DOHH2 (cell line): ENCODE measurements around the gene AQP5.
A peak's percentile ranks its signal among the peaks of the same experiment; 100 is the strongest.

ENCODE experiments used
- H3F3A ChIP-seq: fragments of 200-600 bp; sonication (generic), shearing (Covaris generic); 2 replicates; pipeline ENCODE4 v1.6.0; 2016; ENCODE audit warnings: antibody characterized with exemption, mild to moderate bottlenecking; ENCODE audit not compliant: control insufficient read depth, insufficient read depth
- H3K27ac ChIP-seq: fragments of 200-600 bp; sonication (generic); 2 replicates; pipeline ENCODE4 v1.5.1; 2014; ENCODE audit warnings: low read depth, mild to moderate bottlenecking, low read length, moderate library complexity
- H3K27me3 ChIP-seq: fragments of 200-600 bp; sonication (generic); 2 replicates; pipeline ENCODE4 v1.6.1; 2014; ENCODE audit warnings: mild to moderate bottlenecking, low read length, mixed read lengths; ENCODE audit not compliant: control insufficient read depth
- H3K36me3 ChIP-seq: fragments of 200-600 bp; sonication (generic); 2 replicates; pipeline ENCODE4 v1.6.1; 2014; ENCODE audit warnings: mild to moderate bottlenecking, low read length, moderate library complexity, mixed read lengths; ENCODE audit not compliant: control insufficient read depth
- H3K4me1 ChIP-seq: fragments of 200-600 bp; sonication (generic); 2 replicates; pipeline ENCODE4 v1.6.1; 2014; ENCODE audit warnings: mild to moderate bottlenecking, low read length, mixed read lengths; ENCODE audit not compliant: control insufficient read depth
- H3K4me2 ChIP-seq: fragments of 200-600 bp; sonication (generic); 2 replicates; pipeline ENCODE4 v1.6.0; 2014; ENCODE audit warnings: mild to moderate bottlenecking, low read length, moderate library complexity
- H3K4me3 ChIP-seq: fragments of 200-600 bp; sonication (generic); 2 replicates; pipeline ENCODE4 v1.5.1; 2014; ENCODE audit warnings: mild to moderate bottlenecking, low read length, mixed read lengths
- H3K79me2 ChIP-seq: fragments of 200-600 bp; sonication (generic); 2 replicates; pipeline ENCODE4 v1.6.1; 2014; ENCODE audit warnings: mild to moderate bottlenecking, low read length, mixed read lengths; ENCODE audit not compliant: control insufficient read depth
- H3K9me2 ChIP-seq: fragments of 200-600 bp; sonication (generic); replicated peaks from 2 replicates; pipeline ENCODE4 v1.6.1; 2014; ENCODE audit warnings: mild to moderate bottlenecking, low read length, mixed read lengths; ENCODE audit not compliant: control insufficient read depth
- H3K9me3 ChIP-seq: fragments of 200-600 bp; sonication (generic); 2 replicates; pipeline ENCODE4 v1.6.1; 2014; ENCODE audit warnings: antibody characterized with exemption, low read length, mixed read lengths; ENCODE audit not compliant: control insufficient read depth, insufficient read depth
- H4K20me1 ChIP-seq: fragments of 200-600 bp; sonication (generic); 2 replicates; pipeline ENCODE4 v1.6.0; 2014; ENCODE audit warnings: low read depth, mild to moderate bottlenecking, antibody characterized with exemption, low read length, moderate library complexity; ENCODE audit not compliant: control insufficient read depth, insufficient read depth
- CTCF ChIP-seq: fragments of 200-600 bp; sonication (generic); IDR thresholded peaks from one replicate; pipeline ENCODE4 v1.5.1; 2014; ENCODE audit warnings: antibody characterized with exemption, mild to moderate bottlenecking, low read depth, low read length; ENCODE audit not compliant: poor library complexity, severe bottlenecking
- EZH2phosphoT487 ChIP-seq: fragments of 200-600 bp; sonication (generic); IDR thresholded peaks from 2 replicates; pipeline ENCODE4 v1.6.1; 2017; ENCODE audit warnings: borderline replicate concordance, mild to moderate bottlenecking, antibody characterized with exemption, low read length, moderate library complexity, mixed read lengths

Gene AQP5

GRCh38 chr12:49957570-49957967, 4.1 kb upstream of the AQP5 start:
- H3K27me3 ChIP-seq, result peaks cover 18% of the 10 kb centered on the region
- peaks cover 8% of the 10 kb centered on the region for H3K4me1 ChIP-seq

GRCh38 chr12:49959685-49960473, 1.8 kb upstream of the AQP5 start:
- Histone ChIP-seq H3K27me3 (peaks cover 19% of the 10 kb centered on the region), H4K20me1 (no peaks in the 10 kb centered on the region), H3K9me2 (no peaks in the 10 kb centered on the region), H3K36me3 (no peaks in the 10 kb centered on the region), H3K4me3 (no peak overlapping the region), H3K9me3 (no peaks in the 10 kb centered on the region), H3K79me2 (no peaks in the 10 kb centered on the region), H3F3A (no peaks in the 10 kb centered on the region), H3K4me1 (peaks cover 8% of the 10 kb centered on the region), H3K4me2 (peak overlapping the region; percentile 29), H3K27ac (no peak overlapping the region)
- no peak for TF ChIP-seq EZH2phosphoT487
- no peak for TF ChIP-seq CTCF

More at GRCh38 chr12:49957570-49957967, 4.1 kb upstream of the AQP5 start:
- Histone ChIP-seq H3K27ac (no peak overlapping the region), H3K4me3 (no peak overlapping the region), H3F3A (no peaks in the 10 kb centered on the region), H3K9me3 (no peaks in the 10 kb centered on the region), H3K79me2 (no peaks in the 10 kb centered on the region), H4K20me1 (no peaks in the 10 kb centered on the region), H3K36me3 (no peaks in the 10 kb centered on the region), H3K9me2 (no peaks in the 10 kb centered on the region), H3K4me2 (no peak overlapping the region)
- TF ChIP-seq EZH2phosphoT487 (no peak), CTCF (no peak)

DNA sequence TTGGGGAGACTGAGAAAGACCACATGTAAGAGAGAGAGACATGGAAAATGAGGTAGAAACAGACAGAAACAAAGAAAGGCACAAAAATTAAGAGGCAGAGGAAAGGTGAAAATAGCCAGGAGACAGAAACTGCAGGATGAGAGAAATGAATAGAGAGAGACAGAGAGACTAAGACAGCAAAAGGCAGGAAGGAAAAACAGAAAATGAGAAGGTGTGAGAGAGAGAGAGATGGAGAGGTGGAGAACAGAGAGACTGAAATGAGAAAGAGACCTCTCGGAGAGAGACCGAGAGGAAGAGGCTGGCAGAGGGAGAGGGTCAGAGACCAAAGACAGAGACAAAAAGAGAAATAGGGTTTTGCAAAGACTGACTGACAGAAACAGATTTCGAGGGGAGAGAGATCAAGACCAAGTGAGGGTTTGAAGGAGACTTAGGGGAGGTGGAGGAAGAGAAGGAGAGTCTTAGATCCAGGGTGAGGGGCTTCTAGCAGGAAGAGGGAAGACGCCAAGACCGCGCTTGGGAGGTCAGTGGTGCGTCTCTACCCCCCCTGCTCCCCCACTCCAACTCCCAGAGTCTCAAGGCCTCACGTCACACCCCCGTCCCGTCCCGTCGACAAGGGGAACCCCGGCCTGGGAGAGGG, 1.1 kb upstream of the AQP5 start:
- Histone ChIP-seq H4K20me1 (no peaks in the 10 kb centered on the region), H3K9me3 (no peaks in the 10 kb centered on the region), H3K4me1 (peaks cover 8% of the 10 kb centered on the region), H3K9me2 (no peaks in the 10 kb centered on the region), H3K4me2 (no peak overlapping the region; the same call in 1 of the 2 replicates), H3K79me2 (no peaks in the 10 kb centered on the region), H3K27ac (no peak overlapping the region), H3K4me3 (no peak overlapping the region), H3K36me3 (no peaks in the 10 kb centered on the region), H3K27me3 (peaks cover 21% of the 10 kb centered on the region), H3F3A (no peaks in the 10 kb centered on the region)
- TF ChIP-seq CTCF, result no peak
- no peak for TF ChIP-seq EZH2phosphoT487
